Naive thymus-derived CD4-positive, alpha-beta T cell (primary cell): ENCODE measurements around the gene BRK1. TPM values are rescaled to one million over a fixed set of nuclear protein-coding genes. Genes with fewer than 3 reads are reported as not detected.
"Not testable (repeated sequence)": the region's sequence is repeated elsewhere in the genome, so short reads cannot be mapped to it uniquely, and the experiment has no call there.

Experiments
- ATAC-seq: fragments of 150-1000 bp; cut with Tn5 transposase; 2 replicates; pipeline ENCODE4 v1.10.0; 2021; ENCODE audit warnings: mild to moderate bottlenecking, moderate library complexity
- CTCF ChIA-PET: fragments of 350-600 bp; sonication (Branson Sonifier 250); formaldehyde crosslinking; loops from one replicate; lab custom pipeline; 2021; ENCODE audit warnings: antibody characterized with exemption; lab: Charles Lee
- POLR2A ChIA-PET: fragments of 350-600 bp; sonication (Branson Sonifier 250); formaldehyde crosslinking; loops from one replicate; lab custom pipeline; 2021; ENCODE audit warnings: antibody characterized with exemption, inconsistent platforms; lab: Charles Lee
- DNase-seq, 9 donors: peaks; one replicate each; pipeline versions ENCODE4 v3.0.0 to v3.0.0-alpha.2; 2020 to 2022; ENCODE audit warnings: mixed read lengths in 1 of 9
- H3K27ac ChIP-seq: one replicate; pipeline ENCODE4 v1.7.0; 2013; ENCODE audit warnings: mild to moderate bottlenecking, low read depth, low read length, moderate library complexity
- H3K27me3 ChIP-seq, 2 donors: one replicate each; pipeline ENCODE4 v1.7.0; 2013; ENCODE audit warnings: low read length in 2 of 2, mild to moderate bottlenecking in 2 of 2, moderate library complexity in 2 of 2; ENCODE audit not compliant: control insufficient read depth in 2 of 2, insufficient read depth in 2 of 2
- H3K36me3 ChIP-seq, 3 experiments: 1 replicate in 2 of 3; 2 replicates in 1 of 3; pipeline ENCODE4 v1.7.0; 2013; ENCODE audit warnings: low read length in 3 of 3, mild to moderate bottlenecking in 3 of 3, moderate library complexity in 1 of 3; ENCODE audit not compliant: insufficient read depth in 3 of 3, control insufficient read depth in 2 of 3
- H3K4me1 ChIP-seq, 2 donors: one replicate each; pipeline ENCODE4 v1.7.0; 2013; ENCODE audit warnings: low read length in 2 of 2, mild to moderate bottlenecking in 2 of 2, moderate library complexity in 1 of 2; ENCODE audit not compliant: control insufficient read depth in 2 of 2, insufficient read depth in 2 of 2
- H3K4me3 ChIP-seq: 2 replicates; pipeline ENCODE4 v1.7.0; 2013; ENCODE audit warnings: mild to moderate bottlenecking, low read length
- H3K9me3 ChIP-seq, 3 experiments: 1 replicate in 2 of 3; 2 replicates in 1 of 3; pipeline ENCODE4 v1.7.0; 2013; ENCODE audit warnings: low read length in 3 of 3; ENCODE audit not compliant: control insufficient read depth in 2 of 3
- H3K27ac Mint-ChIP-seq, 9 donors: one replicate each; pipeline ENCODE4 v1.8.0; 2020 to 2022; ENCODE audit warnings: mixed read lengths in 9 of 9, mild to moderate bottlenecking in 8 of 9, moderate library complexity in 5 of 9, inconsistent platforms in 2 of 9
- H3K27me3 Mint-ChIP-seq, 5 donors: one replicate each; pipeline ENCODE4 v1.8.0; 2021 to 2022; ENCODE audit warnings: mixed read lengths in 5 of 5, mild to moderate bottlenecking in 1 of 5
- H3K36me3 Mint-ChIP-seq, 5 donors: one replicate each; pipeline ENCODE4 v1.8.0; 2020 to 2022; ENCODE audit warnings: mixed read lengths in 5 of 5, mild to moderate bottlenecking in 3 of 5, inconsistent platforms in 1 of 5
- H3K4me1 Mint-ChIP-seq, 7 donors: one replicate each; pipeline ENCODE4 v1.8.0; 2020 to 2022; ENCODE audit warnings: mixed read lengths in 7 of 7, mild to moderate bottlenecking in 3 of 7, inconsistent platforms in 1 of 7
- H3K4me3 Mint-ChIP-seq, 10 donors: one replicate each; pipeline ENCODE4 v1.8.0; 2020 to 2022; ENCODE audit warnings: mild to moderate bottlenecking in 10 of 10, mixed read lengths in 10 of 10, moderate library complexity in 6 of 10, inconsistent platforms in 2 of 10
- H3K9me3 Mint-ChIP-seq, 11 donors: one replicate each; pipeline ENCODE4 v1.8.0; 2020 to 2022; ENCODE audit warnings: mixed read lengths in 11 of 11, mild to moderate bottlenecking in 4 of 11, inconsistent platforms in 1 of 11, moderate library complexity in 1 of 11
- intact Hi-C, 2 donors: fragments of 100-400 bp; cut with micrococcal nuclease; formaldehyde crosslinking; loops; one replicate each; pipeline ENCODE4 v1.15.1; 2023
- polyA plus RNA-seq, 2 donors: library from polyadenylated mRNA; unstranded; fragments of 300-500 nt; fragmentation: Illumina TruSeq; gene quantifications; one replicate each; pipeline ENCODE4 v1.2.3, GENCODE V29; 2021
- total RNA-seq, 6 experiments: library from RNA in 5 of 6; stranded (reverse) in 5 of 6; gene quantifications; 1 replicate in 5 of 6; 2 replicates in 1 of 6; pipeline ENCODE4 v1.2.3 and lab custom pipeline; 2021 to 2026

The BRK1 gene
- total and polyA plus RNA-seq, 7 experiments from 2014 or later: 40.9 to 256 (median 66.9) TPM

DNA sequence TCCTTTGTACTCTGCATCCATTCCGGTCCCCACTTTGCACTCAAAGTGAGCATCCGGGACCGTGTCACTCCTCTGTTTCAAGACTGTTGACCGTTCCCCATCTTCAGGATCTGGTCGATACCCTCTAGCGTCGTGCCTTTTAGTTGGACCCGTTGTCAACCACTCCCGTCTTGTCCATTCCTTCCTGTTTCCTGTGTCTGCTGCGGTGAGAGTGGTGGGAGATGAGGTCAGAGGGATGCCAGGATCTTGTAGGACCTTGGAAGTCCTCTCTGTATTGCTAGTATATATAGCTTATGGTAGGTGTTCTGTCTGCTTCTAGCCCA, 624 bp downstream of the BRK1 start:
- H3K36me3 Mint-ChIP-seq: peaks cover 0 to 20% (median 6%) of the 10 kb centered on the region in 5 donors
- peak overlapping the region; percentile 85 for H3K27ac ChIP-seq
- H3K36me3 ChIP-seq: peaks cover 0 to 10% (median 0%) of the 10 kb centered on the region in 3 experiments
- CTCF ChIA-PET: no interaction called here
- DNase-seq (no peak), ATAC-seq (no peak)
- peaks cover 0 to 2% (median 0%) of the 10 kb centered on the region in 5 donors for H3K27me3 Mint-ChIP-seq
- H3K9me3 Mint-ChIP-seq: peaks cover 0 to 4% (median 0%) of the 10 kb centered on the region in 11 donors
- no peaks in the 10 kb centered on the region for H3K9me3 ChIP-seq
- intact Hi-C loops: loop anchor here (1.0 to 10.0 kb wide), 4 partner anchors 184 to 721 kb away; partner anchors contain the start of genes CRELD1 (in 1 of the 2), RPUSD3 (in 1 of the 2), SETD5 (in 1 of the 2) and TADA3 (in 1 of the 2)
- POLR2A ChIA-PET: interaction anchor here (0.6 to 2.8 kb wide), 9 partner anchors 10 to 467 kb away, joined by 3 to 12 read pairs (median 3); partner anchors contain the start of genes CRELD1, MTMR14, PRRT3 and TATDN2
- H3K4me1 ChIP-seq: peaks cover 11 to 13% of the 10 kb centered on the region in 2 donors
- H3K27ac Mint-ChIP-seq: peak overlapping the region; percentile 92 to 99 (median 98)
- peak overlapping the region; percentile 91 to 100 (median 98) for H3K4me3 Mint-ChIP-seq
- H3K4me1 Mint-ChIP-seq: peaks cover 26 to 53% (median 45%) of the 10 kb centered on the region in 7 donors
- peak overlapping the region; percentile 83 for H3K4me3 ChIP-seq
- no peaks in the 10 kb centered on the region for H3K27me3 ChIP-seq

DNA sequence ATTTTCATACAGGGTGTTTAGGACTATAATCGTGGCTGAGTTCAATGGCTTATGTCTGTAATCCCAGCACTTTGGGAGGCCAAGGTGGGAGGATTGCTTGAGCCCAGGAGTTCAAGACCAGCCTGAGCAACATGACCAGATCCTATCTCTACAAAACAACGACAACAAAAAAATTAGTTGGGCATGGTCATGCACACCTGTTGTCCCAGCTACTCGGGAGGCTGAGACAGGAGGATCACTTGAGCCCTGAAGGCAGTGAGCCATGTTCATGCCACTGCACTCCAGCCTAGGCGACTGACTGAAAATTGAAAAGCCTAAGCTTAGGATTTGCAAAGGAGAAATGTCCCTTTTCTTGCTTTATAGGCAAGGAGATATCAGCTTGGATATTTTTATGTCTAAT, 1.5 kb downstream of the BRK1 start:
- H3K9me3 Mint-ChIP-seq: peaks cover 0 to 4% (median 0%) of the 10 kb centered on the region in 11 donors
- DNase-seq (no peak), ATAC-seq (no peak)
- H3K4me1 Mint-ChIP-seq: peaks cover 27 to 57% (median 49%) of the 10 kb centered on the region in 7 donors
- H3K27ac Mint-ChIP-seq: peak overlapping the region; percentile 92 to 99 (median 98)
- peaks cover 0 to 23% (median 7%) of the 10 kb centered on the region in 5 donors for H3K36me3 Mint-ChIP-seq
- H3K4me1 ChIP-seq: peaks cover 11 to 13% of the 10 kb centered on the region in 2 donors
- no peaks in the 10 kb centered on the region for H3K27me3 ChIP-seq
- intact Hi-C loops: loop anchor here (1.0 to 10.0 kb wide), 4 partner anchors 185 to 722 kb away; partner anchors contain the start of genes CRELD1 (in 1 of the 2), RPUSD3 (in 1 of the 2), SETD5 (in 1 of the 2) and TADA3 (in 1 of the 2)
- ChIA-PET POLR2A (interaction anchor here (0.8 to 2.8 kb wide), 7 partner anchors 9 to 184 kb away, joined by 3 to 12 read pairs (median 3); partner anchors contain the start of genes CRELD1, TATDN2 and VHL), CTCF (interaction anchor here (0.6 kb wide), 1 partner anchor 57 kb away, joined by 3 read pairs; no protein-coding TSS in a partner anchor)
- peak overlapping the region; percentile 85 for H3K27ac ChIP-seq
- peaks cover 0 to 10% (median 0%) of the 10 kb centered on the region in 3 experiments for H3K36me3 ChIP-seq
- no peaks in the 10 kb centered on the region for H3K9me3 ChIP-seq
- peaks cover 0 to 2% (median 0%) of the 10 kb centered on the region in 5 donors for H3K27me3 Mint-ChIP-seq
- peak overlapping the region; percentile 91 to 100 (median 98) for H3K4me3 Mint-ChIP-seq
- H3K4me3 ChIP-seq: peak overlapping the region; percentile 83

DNA sequence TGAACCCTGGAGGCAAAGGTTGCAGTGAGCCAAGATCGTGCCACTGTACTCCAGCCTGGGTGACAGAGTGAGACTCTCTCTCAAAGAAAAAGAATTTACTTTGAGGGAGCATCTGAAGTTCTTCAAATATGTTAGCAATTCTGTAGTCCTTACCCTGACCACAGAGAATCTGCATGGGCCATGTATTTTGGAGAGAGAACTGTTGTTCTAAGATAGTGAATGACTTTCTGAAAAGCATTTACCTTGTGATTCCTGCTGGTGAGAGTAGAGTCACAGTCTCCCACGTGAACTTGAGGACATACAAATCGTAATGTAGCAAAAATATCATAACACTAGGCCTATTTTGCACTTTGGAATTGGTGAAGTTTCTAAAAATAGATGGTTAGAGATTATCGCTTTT, 3.9 kb downstream of the BRK1 start:
- ATAC-seq (no peak), DNase-seq (no peak)
- Mint-ChIP-seq H3K4me3 (peak overlapping the region in 2 of 10 donors; percentile 3 to 31), H3K36me3 (peaks cover 0 to 30% (median 14%) of the 10 kb centered on the region in 5 donors), H3K9me3 (peaks cover 0 to 4% (median 0%) of the 10 kb centered on the region in 11 donors), H3K27ac (peak overlapping the region in 4 of 9 donors; percentile 5 to 55 (median 34)), H3K4me1 (peaks cover 37 to 77% (median 65%) of the 10 kb centered on the region in 7 donors), H3K27me3 (peaks cover 0 to 2% (median 0%) of the 10 kb centered on the region in 5 donors)
- Histone ChIP-seq H3K4me3 (no peak overlapping the region), H3K36me3 (peaks cover 0 to 12% (median 0%) of the 10 kb centered on the region in 3 experiments), H3K27me3 (no peaks in the 10 kb centered on the region), H3K4me1 (peaks cover 11 to 13% of the 10 kb centered on the region in 2 donors), H3K9me3 (no peaks in the 10 kb centered on the region), H3K27ac (no peak overlapping the region)
- intact Hi-C loops: loop anchor here (5.0 to 10.0 kb wide), 3 partner anchors 187 to 725 kb away; partner anchors contain the start of genes CRELD1 (in 1 of the 2), RPUSD3 (in 1 of the 2) and SETD5 (in 1 of the 2)
- ChIA-PET POLR2A (interaction anchor here (0.6 to 0.7 kb wide), 2 partner anchors 74 to 144 kb away, joined by 3 to 5 read pairs; no protein-coding TSS in a partner anchor), CTCF (interaction anchor here (0.6 kb wide), 1 partner anchor 484 kb away, joined by 3 read pairs; no protein-coding TSS in a partner anchor)

DNA sequence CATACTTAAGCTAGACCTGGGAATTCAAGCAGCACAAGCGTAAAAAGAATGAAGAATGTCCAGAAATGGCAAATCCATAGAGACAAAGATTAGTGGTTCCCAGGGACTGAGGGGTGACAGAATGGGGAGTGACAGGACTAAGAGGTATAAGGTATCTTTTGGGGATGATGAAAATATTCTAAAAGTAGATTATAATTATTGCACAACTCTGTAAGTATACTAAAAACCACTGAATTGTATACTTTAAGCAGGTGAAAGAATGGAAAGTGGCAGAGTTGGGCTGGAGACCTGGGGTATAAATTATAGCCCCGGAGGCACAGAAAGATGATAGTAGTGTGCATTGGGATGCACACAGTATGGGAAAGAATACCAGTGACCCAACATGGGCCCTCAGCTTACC, 5.6 kb downstream of the BRK1 start:
- ATAC-seq (no peak), DNase-seq (no peak)
- H3K4me3 Mint-ChIP-seq: peak overlapping the region in 1 of 10 donors; percentile 27
- POLR2A ChIA-PET: no interaction called here
- no peak overlapping the region for H3K27ac ChIP-seq
- H3K4me1 Mint-ChIP-seq: peaks cover 41 to 74% (median 62%) of the 10 kb centered on the region in 7 donors
- H3K4me3 ChIP-seq: no peak overlapping the region
- H3K27me3 ChIP-seq: no peaks in the 10 kb centered on the region
- no peaks in the 10 kb centered on the region for H3K9me3 ChIP-seq
- H3K4me1 ChIP-seq: peaks cover 11 to 13% of the 10 kb centered on the region in 2 donors
- H3K27me3 Mint-ChIP-seq: no peaks in the 10 kb centered on the region
- H3K36me3 Mint-ChIP-seq: peaks cover 0 to 30% (median 23%) of the 10 kb centered on the region in 5 donors
- peaks cover 0 to under 1% (median 0%) of the 10 kb centered on the region in 11 donors for H3K9me3 Mint-ChIP-seq
- H3K27ac Mint-ChIP-seq: peak overlapping the region in 4 of 9 donors; percentile 24 to 72 (median 50)
- intact Hi-C loops: no loop called here
- peaks cover 0 to 23% (median 0%) of the 10 kb centered on the region in 3 experiments for H3K36me3 ChIP-seq
- CTCF ChIA-PET: no interaction called here

DNA sequence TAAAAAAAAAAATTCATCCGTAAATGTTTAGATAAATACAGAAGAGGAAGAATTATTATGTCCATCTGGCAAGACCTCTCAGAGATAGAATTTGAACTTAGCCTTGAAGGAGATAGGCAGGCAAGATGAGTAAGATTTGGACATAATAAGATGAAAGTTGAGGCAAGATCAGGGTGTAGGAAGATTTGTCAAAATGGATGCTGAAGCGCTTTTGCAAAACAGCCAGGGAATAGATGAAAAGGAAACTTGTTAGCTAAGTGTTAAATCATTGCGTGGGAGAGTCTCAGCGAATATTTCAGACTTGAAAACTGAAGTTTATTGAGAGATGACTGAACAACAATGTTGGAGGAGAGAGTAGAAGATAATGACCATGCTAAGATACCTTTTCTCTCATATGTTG, 7.2 kb downstream of the BRK1 start:
- ATAC-seq: no peak
- intact Hi-C loops: no loop called here
- peak overlapping the region; percentile 19 for H3K27ac ChIP-seq
- H3K27ac Mint-ChIP-seq: peak overlapping the region; percentile 0 to 83 (median 54)
- H3K4me3 Mint-ChIP-seq: peak overlapping the region in 3 of 10 donors; percentile 2 to 13 (median 5)
- H3K36me3 ChIP-seq: peaks cover 0 to 34% (median 0%) of the 10 kb centered on the region in 3 experiments
- H3K27me3 ChIP-seq: no peaks in the 10 kb centered on the region
- peaks cover 29 to 60% (median 49%) of the 10 kb centered on the region in 7 donors for H3K4me1 Mint-ChIP-seq
- H3K4me1 ChIP-seq: peaks cover 0 to 9% of the 10 kb centered on the region in 2 donors
- H3K4me3 ChIP-seq: no peak overlapping the region
- H3K9me3 Mint-ChIP-seq: no peaks in the 10 kb centered on the region
- no peak for DNase-seq
- ChIA-PET CTCF (no interaction called here), POLR2A (interaction anchor here (0.6 kb wide), 1 partner anchor 164 kb away, joined by 3 read pairs; no protein-coding TSS in a partner anchor)
- H3K9me3 ChIP-seq: no peaks in the 10 kb centered on the region
- H3K36me3 Mint-ChIP-seq: peaks cover 6 to 42% (median 35%) of the 10 kb centered on the region in 5 donors
- H3K27me3 Mint-ChIP-seq: no peaks in the 10 kb centered on the region

DNA sequence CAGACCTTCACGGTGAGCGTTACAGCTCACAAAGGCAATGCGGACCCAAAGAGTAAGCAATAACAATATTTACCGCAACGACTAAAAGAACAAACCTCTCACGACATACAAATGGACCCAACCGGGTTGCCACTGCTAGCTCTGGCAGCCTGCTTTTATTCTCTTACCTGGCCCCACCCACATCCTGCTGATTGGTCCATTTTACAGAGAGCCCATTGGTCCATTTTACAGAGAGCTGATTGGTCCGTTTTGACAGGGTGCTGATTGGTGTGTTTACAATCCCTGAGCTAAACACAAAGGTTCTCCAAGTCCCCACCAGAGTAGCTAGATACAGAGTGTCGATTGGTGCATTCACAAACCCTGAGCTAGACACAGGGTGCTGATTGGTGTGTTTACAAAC, 20.4 kb downstream of the BRK1 start:
- H3K27ac ChIP-seq, H3K9me3 Mint-ChIP-seq, H3K27me3 ChIP-seq, intact Hi-C loops, H3K36me3 ChIP-seq, DNase-seq, CTCF ChIA-PET, ATAC-seq, H3K9me3 ChIP-seq, H3K4me3 ChIP-seq, H3K4me1 Mint-ChIP-seq, H3K4me3 Mint-ChIP-seq, H3K27me3 Mint-ChIP-seq, H3K4me1 ChIP-seq, H3K36me3 Mint-ChIP-seq, H3K27ac Mint-ChIP-seq: not testable (repeated sequence)
- POLR2A ChIA-PET: interaction anchor here (0.9 kb wide), 1 partner anchor 19 kb away, joined by 3 read pairs; no protein-coding TSS in a partner anchor
